Trophoblast cell (in vitro differentiated cells and primary cell): ENCODE data around the gene ARSA.
"Not testable (repeated sequence)": the region's sequence is repeated elsewhere in the genome, so short reads cannot be mapped to it uniquely, and the experiment has no call there.

ENCODE experiments used
- DNase-seq, 2 donors: peaks; one replicate each; pipeline ENCODE4 v3.0.0-alpha.2; 2016
- H2AFZ ChIP-seq: 2 replicates; pipeline ENCODE4 v1.6.1; 2013; ENCODE audit warnings: low read length, moderate library complexity, mild to moderate bottlenecking; ENCODE audit not compliant: insufficient read depth, poor library complexity
- H2AK5ac ChIP-seq: 2 replicates; pipeline ENCODE4 v1.6.1; 2013; ENCODE audit warnings: mild to moderate bottlenecking, low read length
- H2BK120ac ChIP-seq: 2 replicates; pipeline ENCODE4 v1.6.1; 2013; ENCODE audit warnings: low read length, mild to moderate bottlenecking, moderate library complexity; ENCODE audit not compliant: insufficient read depth, poor library complexity
- H2BK12ac ChIP-seq: 2 replicates; pipeline ENCODE4 v1.6.1; 2013; ENCODE audit warnings: mild to moderate bottlenecking, low read length, moderate library complexity
- H2BK5ac ChIP-seq: 2 replicates; pipeline ENCODE4 v1.6.1; 2013; ENCODE audit warnings: low read length, low read depth, moderate library complexity, mild to moderate bottlenecking; ENCODE audit not compliant: poor library complexity
- H3K14ac ChIP-seq: 2 replicates; pipeline ENCODE4 v1.6.1; 2013; ENCODE audit warnings: mild to moderate bottlenecking, low read length
- H3K18ac ChIP-seq: 2 replicates; pipeline ENCODE4 v1.6.1; 2013; ENCODE audit warnings: mild to moderate bottlenecking, low read length
- H3K23ac ChIP-seq: 2 replicates; pipeline ENCODE4 v1.6.1; 2013; ENCODE audit warnings: low read length
- H3K27ac ChIP-seq: 2 replicates; pipeline ENCODE4 v1.5.1; 2013; ENCODE audit warnings: low read depth, mild to moderate bottlenecking, inconsistent platforms, low read length, moderate library complexity
- H3K27me3 ChIP-seq: 2 replicates; pipeline ENCODE4 v1.6.1; 2013; ENCODE audit warnings: inconsistent platforms, mild to moderate bottlenecking, low read length, moderate library complexity; ENCODE audit not compliant: insufficient read depth
- H3K36me3 ChIP-seq, 2 experiments: 1 replicate in 1 of 2; 2 replicates in 1 of 2; pipeline ENCODE4 v1.6.1; 2013; ENCODE audit warnings: low read length in 2 of 2, mild to moderate bottlenecking in 2 of 2, moderate library complexity in 1 of 2; ENCODE audit not compliant: insufficient read depth in 2 of 2, control insufficient read depth in 1 of 2
- H3K4ac ChIP-seq: 2 replicates; pipeline ENCODE4 v1.6.1; 2013; ENCODE audit warnings: low read depth, mild to moderate bottlenecking, low read length, moderate library complexity
- H3K4me1 ChIP-seq, 2 experiments: 1 replicate in 1 of 2; 2 replicates in 1 of 2; pipeline ENCODE4 v1.6.1; 2013; ENCODE audit warnings: low read length in 2 of 2, mild to moderate bottlenecking in 2 of 2, moderate library complexity in 1 of 2; ENCODE audit not compliant: insufficient read depth in 2 of 2, control insufficient read depth in 1 of 2
- H3K4me2 ChIP-seq: 2 replicates; pipeline ENCODE4 v1.6.1; 2013; ENCODE audit warnings: inconsistent platforms, mild to moderate bottlenecking, low read length, moderate library complexity
- H3K4me3 ChIP-seq: 2 replicates; pipeline ENCODE4 v1.5.1; 2013; ENCODE audit warnings: mild to moderate bottlenecking, low read depth, low read length, inconsistent platforms
- H3K79me1 ChIP-seq: one replicate; pipeline ENCODE4 v1.6.1; 2013; ENCODE audit warnings: low read length
- H3K79me2 ChIP-seq: 2 replicates; pipeline ENCODE4 v1.6.1; 2013; ENCODE audit warnings: low read length, mild to moderate bottlenecking; ENCODE audit not compliant: control insufficient read depth, insufficient read depth, poor library complexity
- H3K9ac ChIP-seq: 2 replicates; pipeline ENCODE4 v1.6.1; 2013; ENCODE audit warnings: mild to moderate bottlenecking, low read length
- H3K9me3 ChIP-seq: 2 replicates; pipeline ENCODE4 v1.6.1; 2013; ENCODE audit warnings: low read depth, mild to moderate bottlenecking, control low read depth, inconsistent platforms, low read length; ENCODE audit not compliant: insufficient read depth
- H4K12ac ChIP-seq: 2 replicates; pipeline ENCODE4 v1.6.1; 2013; ENCODE audit warnings: low read depth, mild to moderate bottlenecking, low read length, moderate library complexity
- H4K8ac ChIP-seq: 2 replicates; pipeline ENCODE4 v1.6.1; 2013; ENCODE audit warnings: low read depth, mild to moderate bottlenecking, low read length, moderate library complexity
- H4K91ac ChIP-seq: one replicate; pipeline ENCODE4 v1.6.1; 2013; ENCODE audit warnings: low read depth, mild to moderate bottlenecking, low read length, moderate library complexity
- WGBS: extraction: QIAGEN DNeasy Blood & Tissue Kit; methylation state at CpG from one replicate; pipeline ENCODE4 v1.1.7; 2013; ENCODE audit warnings: missing lambda C conversion rate; ENCODE audit not compliant: insufficient read length, insufficient coverage; ENCODE audit errors: extremely low coverage; 5-methylcytosine and 5-hydroxymethylcytosine counted together

The ARSA gene

DNA sequence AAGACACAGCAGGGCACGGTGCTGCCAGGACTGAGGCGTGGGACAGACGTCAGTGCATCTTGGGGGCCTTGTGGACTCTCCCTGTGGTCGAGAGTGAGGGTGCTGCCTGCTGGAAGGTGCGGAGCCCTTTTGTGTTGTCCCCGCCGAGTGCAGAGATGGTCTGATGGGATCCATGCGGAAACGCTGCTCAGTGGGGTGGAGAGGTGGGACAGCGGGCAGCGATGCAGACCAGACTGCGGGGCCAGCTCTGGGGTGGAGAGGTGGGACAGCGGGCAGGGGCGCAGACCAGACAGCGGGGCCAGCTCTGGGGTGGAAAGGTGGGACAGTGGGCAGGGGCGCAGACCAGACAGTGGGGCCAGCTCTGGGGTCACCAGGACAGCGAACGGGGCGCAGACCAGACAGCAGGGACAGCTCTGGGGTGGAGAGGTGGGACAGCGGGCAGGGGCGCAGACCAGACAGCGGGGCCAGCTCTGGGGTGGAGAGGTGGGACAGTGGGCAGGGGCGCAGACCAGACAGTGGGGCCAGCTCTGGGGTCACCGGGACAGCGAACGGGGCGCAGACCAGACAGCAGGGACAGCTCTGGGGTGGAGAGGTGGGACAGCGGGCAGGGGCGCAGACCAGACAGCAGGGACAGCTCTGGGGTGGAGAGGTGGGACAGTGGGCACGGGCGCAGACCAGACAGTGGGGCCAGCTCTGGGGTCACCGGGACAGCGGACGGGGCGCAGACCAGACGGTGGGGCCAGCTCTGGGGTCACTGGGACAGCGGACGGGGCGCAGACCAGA, 19.7 kb downstream of the ARSA start:
- H3K79me1 ChIP-seq = not testable (repeated sequence)

DNA sequence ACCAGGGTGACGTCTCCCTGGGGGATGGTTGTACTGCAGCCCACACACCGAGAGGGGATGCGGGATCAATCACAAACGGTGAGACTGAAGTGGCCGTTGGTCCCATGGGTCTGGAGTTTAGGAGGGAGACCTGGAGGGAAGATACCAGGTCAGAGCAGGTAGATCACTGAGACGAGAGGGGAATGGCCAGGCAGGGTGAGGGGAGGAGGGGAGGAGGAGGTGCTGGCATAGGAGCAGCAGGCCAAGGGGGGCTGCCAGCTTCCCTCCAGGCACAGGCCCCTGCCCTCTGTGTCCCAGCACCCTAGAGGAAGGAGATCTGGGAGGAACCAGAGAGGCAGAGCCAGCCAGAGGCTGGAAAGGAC, 20.3 kb downstream of the ARSA start:
- Histone ChIP-seq H4K8ac (no peak overlapping the region), H3K36me3 (no peaks in the 10 kb centered on the region), H2AFZ (no peak overlapping the region), H3K4me3 (no peak overlapping the region), H3K23ac (no peak overlapping the region), H3K79me1 (no peaks in the 10 kb centered on the region), H3K9ac (no peak overlapping the region), H2AK5ac (no peak overlapping the region), H3K4me2 (no peak overlapping the region), H3K4ac (no peak overlapping the region), H3K9me3 (peaks cover 1% of the 10 kb centered on the region), H3K79me2 (no peaks in the 10 kb centered on the region), H3K18ac (no peak overlapping the region), H2BK5ac (no peak overlapping the region), H3K27me3 (peaks cover 3% of the 10 kb centered on the region), H4K12ac (no peak overlapping the region), H3K14ac (no peak overlapping the region), H3K27ac (no peak overlapping the region), H2BK12ac (no peak overlapping the region), H3K4me1 (no peaks in the 10 kb centered on the region), H4K91ac (no peak overlapping the region), H2BK120ac (no peak overlapping the region)
- WGBS = no CpG with 5 or more reads among the region's 6 CpGs
- no peak for DNase-seq

More for the DNA sequence above, 19.7 kb downstream of the ARSA start:
- H3K4me1 ChIP-seq, H4K8ac ChIP-seq, H2BK5ac ChIP-seq, H3K23ac ChIP-seq, H3K18ac ChIP-seq, H4K91ac ChIP-seq, DNase-seq, H3K9ac ChIP-seq, H3K79me2 ChIP-seq, H2AK5ac ChIP-seq, H4K12ac ChIP-seq, H3K36me3 ChIP-seq, H3K9me3 ChIP-seq, H3K4ac ChIP-seq, H2BK12ac ChIP-seq, H3K27ac ChIP-seq, H2AFZ ChIP-seq, H2BK120ac ChIP-seq, H3K14ac ChIP-seq, H3K4me3 ChIP-seq, H3K4me2 ChIP-seq, H3K27me3 ChIP-seq: not testable (repeated sequence)
- WGBS = no CpG with 5 or more reads among the region's 39 CpGs

DNA sequence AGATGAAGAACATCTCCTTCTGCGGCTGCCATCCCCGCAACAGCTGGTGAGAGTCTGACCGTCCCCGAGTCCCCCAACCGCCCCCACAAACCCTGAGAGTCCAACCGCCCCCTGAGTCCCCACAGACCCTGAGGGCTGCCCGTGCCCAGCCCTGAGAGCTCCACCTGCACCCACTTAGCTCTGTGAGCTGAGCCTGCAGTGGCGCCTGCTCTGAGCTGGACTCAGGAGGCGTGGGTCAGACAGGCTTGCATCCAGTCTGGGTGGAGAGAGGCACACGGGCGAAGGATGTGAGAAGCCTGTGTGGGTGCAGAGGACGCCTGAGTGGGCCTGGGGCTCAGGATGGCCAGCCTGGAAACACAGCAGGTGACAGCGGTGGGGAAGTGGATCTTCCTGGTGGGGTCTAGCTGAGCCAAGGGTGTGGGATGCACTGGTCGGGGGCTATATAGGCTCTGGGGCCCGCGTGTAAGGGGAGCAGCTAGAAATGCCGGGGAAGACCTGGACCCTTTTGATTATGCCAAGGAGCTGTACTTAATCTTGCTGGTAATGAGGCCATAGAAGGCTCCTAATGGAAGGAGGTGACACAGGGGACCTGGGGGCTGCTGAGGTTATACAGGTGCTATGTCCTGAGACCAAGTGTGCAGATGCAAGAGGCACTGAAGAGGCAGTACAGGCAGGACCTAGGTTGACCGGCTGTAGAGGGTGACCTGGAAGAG, 20.9 kb downstream of the ARSA start:
- Histone ChIP-seq H2BK12ac (no peak overlapping the region), H2BK5ac (no peak overlapping the region), H3K27ac (no peak overlapping the region), H3K79me1 (no peaks in the 10 kb centered on the region), H3K4me3 (no peak overlapping the region), H2AFZ (no peak overlapping the region), H3K9ac (no peak overlapping the region), H4K12ac (no peak overlapping the region), H3K27me3 (peaks cover 7% of the 10 kb centered on the region), H4K8ac (no peak overlapping the region), H3K79me2 (no peaks in the 10 kb centered on the region), H2AK5ac (no peak overlapping the region), H3K9me3 (peaks cover 1% of the 10 kb centered on the region), H3K14ac (no peak overlapping the region), H3K4me1 (no peaks in the 10 kb centered on the region), H3K23ac (no peak overlapping the region), H3K4ac (no peak overlapping the region), H4K91ac (no peak overlapping the region), H3K4me2 (no peak overlapping the region), H3K36me3 (no peaks in the 10 kb centered on the region), H3K18ac (no peak overlapping the region), H2BK120ac (no peak overlapping the region)
- no peak for DNase-seq
- no CpG with 5 or more reads among the region's 18 CpGs for WGBS

DNA sequence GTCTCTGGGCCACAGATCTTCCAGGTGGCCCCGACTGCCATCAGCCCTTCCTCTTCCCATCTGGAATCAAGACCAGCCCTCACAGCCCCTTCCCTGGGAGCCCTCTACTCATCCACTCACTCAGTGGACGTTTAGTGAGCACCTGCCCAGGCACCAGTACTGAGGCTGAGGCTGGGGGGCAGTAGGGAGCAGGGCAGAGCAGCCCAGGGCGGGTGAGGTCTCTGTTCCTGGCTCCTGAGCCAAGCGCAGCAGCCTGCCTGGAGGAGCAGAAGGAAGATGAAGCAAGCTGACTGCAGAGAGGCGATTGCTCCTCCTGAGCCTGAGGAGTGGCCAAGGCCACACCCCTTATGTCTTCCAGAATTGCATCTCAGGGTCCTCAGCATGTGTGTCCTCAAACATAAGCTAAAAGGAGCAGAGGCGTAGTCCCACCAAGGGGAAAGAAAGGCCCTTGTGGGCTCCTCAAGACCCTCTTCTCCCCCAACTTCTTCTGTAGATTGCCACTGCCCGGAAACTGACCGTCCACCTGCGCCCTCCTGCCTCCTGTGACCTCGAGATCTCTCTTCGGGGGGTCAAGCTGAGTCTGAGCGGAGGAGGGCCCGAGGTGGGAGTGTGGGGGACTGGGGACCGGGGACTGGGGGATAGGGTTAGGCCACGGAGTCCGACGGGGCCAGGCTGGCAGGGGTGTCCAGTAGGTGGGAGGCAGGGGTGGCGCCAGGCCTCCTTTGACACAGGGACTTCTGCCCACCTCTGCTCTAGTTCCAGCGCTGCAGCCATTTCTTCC, 21.6 kb downstream of the ARSA start:
- peaks cover 0 to 2% of the 10 kb centered on the region in 2 experiments for H3K4me1 ChIP-seq
- H3K9me3 ChIP-seq = peaks cover 1% of the 10 kb centered on the region
- no peak overlapping the region for H2AK5ac ChIP-seq
- H3K23ac ChIP-seq = no peak overlapping the region
- DNase-seq = no peak
- H3K9ac ChIP-seq = no peak overlapping the region
- no peak overlapping the region for H3K4ac ChIP-seq
- H2BK5ac ChIP-seq = no peak overlapping the region
- H4K12ac ChIP-seq = no peak overlapping the region
- H3K14ac ChIP-seq = no peak overlapping the region
- H3K79me1 ChIP-seq = no peaks in the 10 kb centered on the region
- H4K8ac ChIP-seq = no peak overlapping the region
- H2AFZ ChIP-seq = no peak overlapping the region
- H3K36me3 ChIP-seq = no peaks in the 10 kb centered on the region
- no peaks in the 10 kb centered on the region for H3K79me2 ChIP-seq
- no peak overlapping the region for H4K91ac ChIP-seq
- H3K4me3 ChIP-seq = no peak overlapping the region
- no peak overlapping the region for H3K4me2 ChIP-seq
- no peak overlapping the region for H3K18ac ChIP-seq
- peaks cover 11% of the 10 kb centered on the region for H3K27me3 ChIP-seq
- no peak overlapping the region for H2BK120ac ChIP-seq
- no peak overlapping the region for H2BK12ac ChIP-seq
- no peak overlapping the region for H3K27ac ChIP-seq
- no CpG with 5 or more reads among the region's 19 CpGs for WGBS
